ENCODE measurements around the gene BIRC3.

DNA sequence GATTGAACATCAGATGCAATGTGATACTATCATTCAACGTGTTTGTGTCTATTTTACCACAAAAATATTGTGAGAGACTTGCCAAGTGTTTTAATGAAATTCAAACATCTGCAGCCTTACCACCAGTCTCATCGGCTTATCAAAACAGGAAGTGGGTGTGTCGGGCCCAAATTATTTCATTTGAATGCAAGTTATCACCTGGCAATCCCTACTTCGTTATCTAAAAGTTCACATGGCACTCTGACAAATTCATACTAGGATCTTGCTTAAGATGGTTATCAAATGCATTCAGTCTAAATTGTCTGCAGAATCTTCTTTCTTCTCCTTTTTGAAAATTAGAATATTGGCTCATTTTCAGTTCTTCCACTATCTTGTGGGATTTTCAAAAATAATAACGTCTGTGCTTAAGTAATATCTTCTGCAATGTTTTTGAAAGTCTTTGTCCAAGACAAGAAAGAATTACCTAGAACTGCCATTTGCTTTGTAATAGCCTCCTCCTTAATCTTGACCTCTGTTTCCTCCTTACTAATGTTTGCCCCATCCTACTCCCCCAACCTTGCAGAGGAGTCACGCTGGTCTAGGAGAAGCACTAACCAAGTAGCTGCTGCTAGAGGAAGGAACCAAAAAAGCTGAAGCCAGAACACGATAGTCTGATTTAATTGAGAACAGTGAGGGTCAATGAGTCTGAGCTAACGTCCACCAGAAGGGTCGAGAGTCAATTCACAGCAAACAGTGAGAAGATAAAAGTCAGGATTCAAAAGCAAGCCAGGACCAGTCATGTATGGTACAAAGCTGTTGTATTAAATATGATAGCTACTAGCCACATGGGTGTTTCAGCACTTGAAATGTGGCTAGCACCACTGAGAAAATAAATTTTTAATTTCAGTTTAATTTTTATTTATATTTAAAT, 10.2 kb upstream of the BIRC3 start:
- TF ChIP-seq, protein P1, sequence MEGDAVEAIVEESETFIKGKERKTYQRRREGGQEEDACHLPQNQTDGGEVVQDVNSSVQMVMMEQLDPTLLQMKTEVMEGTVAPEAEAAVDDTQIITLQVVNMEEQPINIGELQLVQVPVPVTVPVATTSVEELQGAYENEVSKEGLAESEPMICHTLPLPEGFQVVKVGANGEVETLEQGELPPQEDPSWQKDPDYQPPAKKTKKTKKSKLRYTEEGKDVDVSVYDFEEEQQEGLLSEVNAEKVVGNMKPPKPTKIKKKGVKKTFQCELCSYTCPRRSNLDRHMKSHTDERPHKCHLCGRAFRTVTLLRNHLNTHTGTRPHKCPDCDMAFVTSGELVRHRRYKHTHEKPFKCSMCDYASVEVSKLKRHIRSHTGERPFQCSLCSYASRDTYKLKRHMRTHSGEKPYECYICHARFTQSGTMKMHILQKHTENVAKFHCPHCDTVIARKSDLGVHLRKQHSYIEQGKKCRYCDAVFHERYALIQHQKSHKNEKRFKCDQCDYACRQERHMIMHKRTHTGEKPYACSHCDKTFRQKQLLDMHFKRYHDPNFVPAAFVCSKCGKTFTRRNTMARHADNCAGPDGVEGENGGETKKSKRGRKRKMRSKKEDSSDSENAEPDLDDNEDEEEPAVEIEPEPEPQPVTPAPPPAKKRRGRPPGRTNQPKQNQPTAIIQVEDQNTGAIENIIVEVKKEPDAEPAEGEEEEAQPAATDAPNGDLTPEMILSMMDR (IDR thresholded peaks at IDR 0.05; ENCODE audit: low read depth, low read length): no peak
- no peak for TF ChIP-seq EZH2phosphoT487 (IDR thresholded peaks at IDR 0.05; ENCODE audit: low read depth)
